Body of pancreas (tissue), 4 donors: ENCODE measurements around the gene PCID2. TPM values are rescaled to one million over a fixed set of nuclear protein-coding genes. Genes with fewer than 3 reads are reported as not detected.

Experiments
- ATAC-seq: fragments of 150-250 bp; one replicate; pipeline ENCODE4 v1.9.1; 2016
- DNase-seq, 4 donors: peaks; one replicate each; pipeline ENCODE4 v3.0.0-alpha.2; 2019
- H3K27ac ChIP-seq, 4 donors: fragments of 200-600 bp; sonication (generic); 1 replicate in 3 of 4; 2 replicates in 1 of 4; pipeline versions ENCODE4 v1.5.1 to v1.6.1; 2016 to 2019; ENCODE audit warnings: mild to moderate bottlenecking in 1 of 4, mixed read lengths in 1 of 4, moderate library complexity in 1 of 4
- H3K27me3 ChIP-seq, 2 donors: fragments of 200-600 bp; sonication (generic); one replicate each; pipeline ENCODE4 v1.6.0; 2016; ENCODE audit warnings: mild to moderate bottlenecking in 1 of 2
- H3K36me3 ChIP-seq, 2 donors: fragments of 200-600 bp; sonication (generic); replicated peaks in 1 of 2; 2 replicates each; pipeline ENCODE4 v1.5.1; 2016; ENCODE audit warnings: low read depth in 2 of 2; ENCODE audit not compliant: insufficient read depth in 1 of 2
- H3K4me1 ChIP-seq: fragments of 200-600 bp; sonication (generic); one replicate; pipeline ENCODE4 v1.6.0; 2016
- H3K4me3 ChIP-seq, 2 donors: fragments of 200-600 bp; sonication (generic); 1 replicate in 1 of 2; 2 replicates in 1 of 2; pipeline ENCODE4 v1.5.1; 2016 to 2019
- H3K9me3 ChIP-seq, 3 donors: fragments of 200-600 bp; sonication (generic); 1 replicate in 2 of 3; 2 replicates in 1 of 3; pipeline ENCODE4 v1.5.1; 2016
- POLR2A ChIP-seq, 3 donors: fragments of 450-650 bp; IDR thresholded peaks; one replicate each; pipeline ENCODE4 v1.6.1; 2016; ENCODE audit warnings: antibody characterized with exemption in 3 of 3, mild to moderate bottlenecking in 2 of 3
- WGBS, 2 donors: methylation state at CpG; one replicate each; pipeline ENCODE4 v1.1.5; 2017; 5-methylcytosine and 5-hydroxymethylcytosine counted together
- intact Hi-C: fragments of 100-400 bp; cut with DNase I; formaldehyde crosslinking; loops from one replicate; pipeline ENCODE4 v1.15.1; 2023
- total RNA-seq, 2 donors: library from RNA; depleted of rRNA; stranded (reverse); fragments of >200 nt; gene quantifications; one replicate each; pipeline ENCODE4 v1.1.0, GENCODE V29; 2016
- TF ChIP-seq, protein P1 (sequence below), 7 experiments: fragments of 450-650 bp in 4 of 7; fragments of 200-600 bp in 3 of 7; sonication (generic) in 3 of 7; IDR thresholded peaks; one replicate each; pipeline ENCODE4 v1.5.1; 2016 to 2019; ENCODE audit warnings: antibody characterized with exemption in 7 of 7

The PCID2 gene
- total RNA-seq, 2 donors from 2014 or later = 23.7 to 33.7 TPM

DNA sequence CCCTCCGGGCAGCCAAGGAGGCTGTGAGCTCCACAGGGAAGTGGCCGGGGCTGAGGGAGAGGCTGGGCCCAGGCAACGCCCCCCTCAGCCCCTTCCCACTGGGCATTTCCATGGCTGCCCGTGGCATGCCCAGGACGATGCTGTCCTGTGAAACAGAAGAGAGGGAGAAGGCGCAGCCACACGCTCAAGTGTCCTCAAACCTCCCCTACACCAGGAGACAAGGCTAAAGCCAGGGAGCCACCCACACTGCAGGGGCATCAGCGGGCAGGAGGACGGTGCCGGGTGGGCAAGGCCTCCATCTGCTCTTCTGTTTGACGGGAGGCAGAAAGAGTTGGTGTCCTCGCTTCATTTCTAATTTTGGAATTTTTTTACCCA, 64.2 kb downstream of the PCID2 start:
- Histone ChIP-seq H3K27ac (no peak overlapping the region), H3K27me3 (no peaks in the 10 kb centered on the region), H3K4me1 (no peaks in the 10 kb centered on the region), H3K9me3 (no peaks in the 10 kb centered on the region), H3K4me3 (no peak overlapping the region), H3K36me3 (no peaks in the 10 kb centered on the region)
- ATAC-seq (no peak), DNase-seq (no peak)
- TF ChIP-seq, protein P1, sequence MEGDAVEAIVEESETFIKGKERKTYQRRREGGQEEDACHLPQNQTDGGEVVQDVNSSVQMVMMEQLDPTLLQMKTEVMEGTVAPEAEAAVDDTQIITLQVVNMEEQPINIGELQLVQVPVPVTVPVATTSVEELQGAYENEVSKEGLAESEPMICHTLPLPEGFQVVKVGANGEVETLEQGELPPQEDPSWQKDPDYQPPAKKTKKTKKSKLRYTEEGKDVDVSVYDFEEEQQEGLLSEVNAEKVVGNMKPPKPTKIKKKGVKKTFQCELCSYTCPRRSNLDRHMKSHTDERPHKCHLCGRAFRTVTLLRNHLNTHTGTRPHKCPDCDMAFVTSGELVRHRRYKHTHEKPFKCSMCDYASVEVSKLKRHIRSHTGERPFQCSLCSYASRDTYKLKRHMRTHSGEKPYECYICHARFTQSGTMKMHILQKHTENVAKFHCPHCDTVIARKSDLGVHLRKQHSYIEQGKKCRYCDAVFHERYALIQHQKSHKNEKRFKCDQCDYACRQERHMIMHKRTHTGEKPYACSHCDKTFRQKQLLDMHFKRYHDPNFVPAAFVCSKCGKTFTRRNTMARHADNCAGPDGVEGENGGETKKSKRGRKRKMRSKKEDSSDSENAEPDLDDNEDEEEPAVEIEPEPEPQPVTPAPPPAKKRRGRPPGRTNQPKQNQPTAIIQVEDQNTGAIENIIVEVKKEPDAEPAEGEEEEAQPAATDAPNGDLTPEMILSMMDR (IDR thresholded peaks at IDR 0.05) = no peak
- no peak for TF ChIP-seq POLR2A (IDR thresholded peaks at IDR 0.05)
- 78 to 84% methylated on average over 11 to 12 of the region's 12 CpGs for WGBS, 2 donors
- intact Hi-C loops = loop anchor here (10.0 kb wide), 1 partner anchor 189 kb away; no protein-coding TSS in a partner anchor

DNA sequence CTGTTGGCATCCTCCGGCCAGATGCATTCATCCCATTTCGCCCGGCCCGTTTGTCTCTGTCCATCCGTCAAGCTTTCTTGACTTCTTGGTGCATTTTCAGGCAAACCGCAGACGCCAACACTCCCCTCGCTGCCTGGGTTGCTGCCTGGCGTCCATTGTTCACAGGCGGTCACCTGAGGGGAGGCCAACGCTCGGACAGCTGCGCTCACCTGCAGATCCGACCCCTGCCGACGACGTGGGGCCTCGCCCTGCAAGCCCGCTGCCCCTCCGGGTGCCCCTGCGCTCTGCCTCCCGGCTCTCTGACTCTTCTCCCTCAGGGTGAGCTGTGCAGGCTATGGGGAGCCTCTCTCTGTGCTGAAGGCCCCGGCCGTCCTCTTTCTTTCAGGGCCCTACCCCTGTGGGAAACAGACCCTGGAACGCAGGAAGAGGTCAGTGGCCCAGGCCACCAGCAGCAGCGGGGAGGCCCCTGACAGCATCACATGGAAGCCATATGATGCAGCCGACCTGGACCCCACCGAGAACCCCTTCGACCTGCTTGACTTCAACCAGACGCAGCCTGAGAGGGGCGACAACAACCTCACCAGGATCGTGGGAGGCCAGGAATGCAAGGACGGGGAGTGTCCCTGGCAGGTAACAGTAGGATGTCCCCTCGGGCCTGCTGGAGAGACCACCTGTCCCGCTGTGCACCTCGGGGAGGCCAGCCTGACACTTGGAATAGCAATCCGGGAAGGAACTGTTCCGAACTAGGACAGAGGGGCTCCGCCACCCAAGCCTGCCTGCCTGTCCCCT, 64.8 kb downstream of the PCID2 start:
- intact Hi-C loops = loop anchor here (10.0 kb wide), 1 partner anchor 189 kb away; no protein-coding TSS in a partner anchor
- no peak overlapping the region for H3K27ac ChIP-seq
- no peak for TF ChIP-seq POLR2A (IDR thresholded peaks at IDR 0.05)
- TF ChIP-seq, protein P1 (IDR thresholded peaks at IDR 0.05) = no peak
- no peaks in the 10 kb centered on the region for H3K27me3 ChIP-seq
- no peaks in the 10 kb centered on the region for H3K36me3 ChIP-seq
- DNase-seq = no peak
- 81 to 91% methylated on average over 23 to 39 of the region's 39 CpGs for WGBS, 2 donors
- H3K4me1 ChIP-seq = no peaks in the 10 kb centered on the region
- no peak overlapping the region for H3K4me3 ChIP-seq
- no peaks in the 10 kb centered on the region for H3K9me3 ChIP-seq
- no peak for ATAC-seq

DNA sequence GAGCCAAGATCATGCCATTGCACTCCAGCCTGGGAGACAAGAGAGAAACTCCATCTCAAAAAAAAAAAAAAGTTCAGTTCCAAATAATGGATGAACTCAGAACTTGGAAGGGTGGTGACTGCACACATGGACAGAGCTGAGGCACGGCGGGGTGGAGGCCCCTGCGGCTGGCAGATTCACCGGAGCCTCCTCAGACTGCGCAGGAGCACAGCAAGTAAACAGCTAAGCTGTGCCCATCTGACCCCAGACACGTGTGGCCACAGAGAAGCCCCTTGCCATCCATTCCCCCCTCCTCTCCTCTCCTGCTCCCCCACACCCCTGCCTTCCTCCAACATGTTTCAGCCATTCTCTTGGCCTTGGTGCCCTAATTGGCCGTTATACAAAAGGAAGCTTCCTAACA, 65.6 kb downstream of the PCID2 start:
- H3K9me3 ChIP-seq = no peaks in the 10 kb centered on the region
- TF ChIP-seq, protein P1 (IDR thresholded peaks at IDR 0.05) = no peak
- H3K36me3 ChIP-seq = no peaks in the 10 kb centered on the region
- H3K27ac ChIP-seq = no peak overlapping the region
- no peak for ATAC-seq
- H3K4me3 ChIP-seq = no peak overlapping the region
- no peaks in the 10 kb centered on the region for H3K4me1 ChIP-seq
- no peak for DNase-seq
- no peaks in the 10 kb centered on the region for H3K27me3 ChIP-seq
- 83 to 85% methylated on average over 7 of the region's 7 CpGs for WGBS, 2 donors
- intact Hi-C loops = loop anchor here (10.0 kb wide), 1 partner anchor 188 kb away; no protein-coding TSS in a partner anchor

DNA sequence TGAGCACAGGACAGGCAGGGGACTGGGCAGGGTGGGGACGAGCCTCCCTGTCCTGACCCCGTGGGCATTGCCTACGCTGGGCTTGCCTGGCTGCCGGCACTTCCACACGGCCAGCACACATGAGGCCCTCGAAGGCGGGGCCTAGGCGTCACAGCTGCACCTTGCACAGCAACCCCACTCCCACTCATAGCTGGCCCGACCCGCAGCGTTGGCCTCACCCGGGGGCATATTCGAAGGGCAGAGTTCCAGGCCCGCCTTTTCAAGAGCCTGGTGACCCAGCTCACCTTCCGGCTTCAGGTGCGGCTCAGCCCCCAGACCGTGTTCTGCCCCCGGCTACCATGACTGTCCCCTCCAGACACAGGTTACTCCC, 66.9 kb downstream of the PCID2 start:
- Histone ChIP-seq H3K36me3 (no peaks in the 10 kb centered on the region), H3K9me3 (no peaks in the 10 kb centered on the region), H3K27ac (no peak overlapping the region), H3K4me1 (no peaks in the 10 kb centered on the region), H3K4me3 (no peak overlapping the region), H3K27me3 (no peaks in the 10 kb centered on the region)
- TF ChIP-seq POLR2A (IDR thresholded peaks at IDR 0.05) = no peak
- ATAC-seq (no peak), DNase-seq (no peak)
- 87 to 91% methylated on average over 18 of the region's 18 CpGs for WGBS, 2 donors
- intact Hi-C loops = loop anchor here (10.0 kb wide), 1 partner anchor 187 kb away; no protein-coding TSS in a partner anchor

DNA sequence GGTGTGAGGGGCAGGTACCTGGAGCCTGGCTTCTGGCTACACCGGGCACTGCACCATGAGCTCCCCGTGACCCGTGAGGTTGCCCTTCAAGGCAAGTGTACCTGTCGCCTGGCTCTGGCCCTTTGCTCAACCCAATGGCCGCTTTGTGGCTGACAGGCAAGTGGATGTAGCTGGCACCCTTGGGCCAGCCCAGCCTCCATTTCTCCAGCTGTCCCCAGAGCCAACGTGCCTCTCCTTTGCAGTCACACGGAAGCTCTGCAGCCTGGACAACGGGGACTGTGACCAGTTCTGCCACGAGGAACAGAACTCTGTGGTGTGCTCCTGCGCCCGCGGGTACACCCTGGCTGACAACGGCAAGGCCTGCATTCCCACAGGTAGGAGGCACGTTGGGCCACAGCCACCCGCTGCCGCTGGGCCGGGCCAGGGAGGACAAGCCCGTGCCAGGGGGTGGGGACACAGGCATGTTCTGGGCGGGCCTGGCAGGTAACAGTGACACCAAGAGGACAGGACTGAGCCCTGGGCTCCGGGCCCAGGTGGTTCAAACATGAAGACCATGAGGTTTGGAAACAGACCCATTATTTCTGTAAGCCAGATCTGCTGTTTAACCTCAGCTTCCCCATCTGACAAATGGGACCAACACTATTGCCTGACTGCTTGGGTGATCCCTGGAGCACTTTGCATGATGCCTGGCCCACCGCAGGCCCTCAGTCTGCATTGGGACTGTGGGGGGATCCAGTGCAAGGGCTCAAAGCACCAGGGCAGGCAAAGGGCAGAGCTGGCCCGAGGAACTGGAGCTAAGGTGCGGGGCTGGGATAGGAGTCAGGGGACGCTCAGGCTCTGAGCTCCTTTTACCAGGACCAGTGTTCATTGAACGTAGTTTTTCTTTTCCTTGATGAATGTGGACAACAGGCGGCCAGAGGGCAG, 67.5 kb downstream of the PCID2 start:
- H3K4me3 ChIP-seq = no peak overlapping the region
- WGBS, 2 donors = 88 to 89% methylated on average over 22 to 24 of the region's 26 CpGs
- ATAC-seq (no peak), DNase-seq (no peak)
- intact Hi-C loops = loop anchor here (10.0 kb wide), 1 partner anchor 186 kb away; no protein-coding TSS in a partner anchor
- TF ChIP-seq POLR2A (IDR thresholded peaks at IDR 0.05) = no peak
- TF ChIP-seq, protein P1 (IDR thresholded peaks at IDR 0.05) = no peak
- no peaks in the 10 kb centered on the region for H3K9me3 ChIP-seq
- H3K4me1 ChIP-seq = no peaks in the 10 kb centered on the region
- no peaks in the 10 kb centered on the region for H3K36me3 ChIP-seq
- H3K27ac ChIP-seq = no peak overlapping the region
- H3K27me3 ChIP-seq = no peaks in the 10 kb centered on the region
